CMK (cell line): ENCODE measurements around the gene CARD19.

Source experiments
- DNase-seq: peaks from one replicate; pipeline ENCODE4 v3.0.0-alpha.2; 2010; ENCODE audit warnings: low read depth

CARD19 gene

GRCh38 chr9:93096131-93096802 lies at the start of gene CARD19:
TSS of gene CARD19 (plus strand) at chr9:93096217. CDS start at chr9:93096346, 129 bp downstream.
- no peak for DNase-seq

GRCh38 chr9:93048566-93049448 lies 47.2 kb upstream of the CARD19 start:
- no peak for DNase-seq

- DNase-seq: no peak
Measured at GRCh38 chr9:93049491-93049890, 46.5 kb upstream of the CARD19 start.

- DNase-seq: no peak
Measured at GRCh38 chr9:93050231-93050630, 45.8 kb upstream of the CARD19 start.

- no peak for DNase-seq
Measured at GRCh38 chr9:93051680-93052089, 44.3 kb upstream of the CARD19 start.

GRCh38 chr9:93052791-93053540 lies 43.1 kb upstream of the CARD19 start:
- no peak for DNase-seq

GRCh38 chr9:93053781-93054331 lies 42.2 kb upstream of the CARD19 start:
- DNase-seq: no peak

GRCh38 chr9:93054758-93055704 lies 41.0 kb upstream of the CARD19 start:
- no peak for DNase-seq

GRCh38 chr9:93057042-93057702 lies 38.8 kb upstream of the CARD19 start:
- no peak for DNase-seq

- no peak for DNase-seq
Measured at GRCh38 chr9:93057703-93058354, 38.2 kb upstream of the CARD19 start.

GRCh38 chr9:93058355-93059010 lies 37.5 kb upstream of the CARD19 start, which contains the start of gene SUSD3:
TSS of gene SUSD3 (plus strand) at chr9:93058701. CDS start at chr9:93058743, 42 bp downstream.
- peak; percentile 60 for DNase-seq

GRCh38 chr9:93059011-93059714 lies 36.9 kb upstream of the CARD19 start:
- peak; percentile 44 for DNase-seq

- DNase-seq: no peak
Measured at GRCh38 chr9:93059715-93060578, 36.1 kb upstream of the CARD19 start.

GRCh38 chr9:93060746-93061259 lies 35.2 kb upstream of the CARD19 start:
- no peak for DNase-seq

- DNase-seq: no peak
Measured at GRCh38 chr9:93061260-93061751, 34.7 kb upstream of the CARD19 start.

GRCh38 chr9:93061791-93062763 lies 33.9 kb upstream of the CARD19 start:
- DNase-seq: no peak
